Islet precursor cell (in vitro differentiated cells): ENCODE results near the gene CCSER2.
A peak's percentile ranks its signal among the peaks of the same experiment; 100 is the strongest.

Experiments
- DNase-seq: peaks from one replicate; pipeline ENCODE4 v3.0.0-alpha.2; 2018

The CCSER2 gene

DNA sequence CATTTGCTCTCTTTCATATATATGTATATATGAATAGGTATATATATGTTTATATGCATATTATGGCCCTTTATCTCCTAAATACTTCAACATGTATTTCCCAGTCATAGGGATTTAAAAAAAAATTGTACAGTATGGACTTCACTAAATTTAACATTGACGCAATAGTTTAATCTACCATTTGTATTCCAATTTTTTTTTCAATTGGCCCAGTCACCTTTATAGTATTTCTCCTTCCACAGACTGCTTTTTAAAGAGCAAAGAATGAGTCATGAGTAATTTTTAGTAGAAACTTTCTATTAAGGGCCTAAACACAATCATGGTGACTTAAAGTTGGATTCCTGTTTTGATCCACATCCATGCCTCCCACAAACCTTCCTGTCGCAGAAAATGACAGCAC, 20.5 kb downstream of the CCSER2 start:
- no peak for DNase-seq

GRCh38 chr10:84352251-84352842, 24.0 kb downstream of the CCSER2 start:
- peak; percentile 77 for DNase-seq

- DNase-seq, result no peak
These were observed 24.8 kb downstream of the CCSER2 start for GRCh38 chr10:84353052-84353803.

DNA sequence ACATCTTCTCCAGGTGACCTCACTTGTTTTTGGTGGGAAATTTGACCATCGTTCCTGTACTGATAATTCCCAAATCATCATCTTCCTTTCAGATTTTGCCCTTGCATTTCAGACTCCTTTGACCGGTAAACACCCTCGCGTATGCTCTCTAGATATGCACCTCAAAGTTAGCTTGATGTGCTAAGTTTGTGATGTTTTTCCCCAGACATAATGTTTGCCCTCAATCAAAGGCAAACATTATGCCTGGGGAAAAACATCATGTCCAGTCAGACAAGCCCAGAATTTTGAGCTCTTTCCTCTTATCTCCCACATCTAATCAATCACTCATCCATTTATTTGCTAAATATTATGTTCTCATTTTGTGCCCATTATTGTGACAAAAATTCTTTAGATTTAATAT, 26.2 kb downstream of the CCSER2 start:
- DNase-seq, result no peak

DNA sequence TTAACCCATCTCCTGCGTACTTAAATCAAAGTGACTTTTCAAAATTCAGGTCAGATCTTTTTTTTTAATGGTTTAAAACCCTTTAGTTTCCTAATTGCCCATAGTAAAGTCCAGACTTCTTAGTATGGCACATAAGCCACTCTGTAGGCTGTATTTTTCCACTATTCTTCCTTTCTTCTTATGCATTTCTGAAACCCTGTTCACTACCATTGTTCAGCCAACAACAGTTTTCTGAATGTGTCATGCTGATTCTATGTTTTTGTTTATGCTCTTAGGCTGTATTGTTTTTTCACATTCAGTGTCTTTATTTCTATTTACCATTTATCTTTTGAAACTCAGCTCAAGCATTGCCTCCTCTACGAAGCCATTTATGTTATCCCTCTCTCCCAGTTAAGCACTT, 26.7 kb downstream of the CCSER2 start:
- DNase-seq, result no peak

GRCh38 chr10:84356928-84357327, 28.5 kb downstream of the CCSER2 start:
- DNase-seq, result no peak

DNA sequence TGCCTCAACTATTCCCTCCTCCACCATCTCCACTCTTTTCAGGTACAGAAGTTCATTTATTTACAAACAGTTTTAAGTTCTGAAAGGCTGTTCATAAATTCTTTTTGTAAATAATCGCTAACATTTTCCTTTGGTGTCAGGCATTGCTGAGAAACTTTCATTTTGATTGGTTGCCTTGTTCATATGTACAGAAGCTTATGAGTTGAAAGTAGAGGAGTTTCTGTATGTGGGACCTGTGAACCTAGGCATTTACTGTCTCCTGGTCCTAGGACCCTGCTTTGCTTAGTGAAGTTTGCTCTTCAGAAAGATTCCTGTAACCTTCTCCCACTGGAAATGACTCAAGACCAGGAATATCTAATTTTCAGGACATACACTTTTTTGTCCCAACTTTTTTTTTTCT, 30.4 kb downstream of the CCSER2 start:
- no peak for DNase-seq

DNA sequence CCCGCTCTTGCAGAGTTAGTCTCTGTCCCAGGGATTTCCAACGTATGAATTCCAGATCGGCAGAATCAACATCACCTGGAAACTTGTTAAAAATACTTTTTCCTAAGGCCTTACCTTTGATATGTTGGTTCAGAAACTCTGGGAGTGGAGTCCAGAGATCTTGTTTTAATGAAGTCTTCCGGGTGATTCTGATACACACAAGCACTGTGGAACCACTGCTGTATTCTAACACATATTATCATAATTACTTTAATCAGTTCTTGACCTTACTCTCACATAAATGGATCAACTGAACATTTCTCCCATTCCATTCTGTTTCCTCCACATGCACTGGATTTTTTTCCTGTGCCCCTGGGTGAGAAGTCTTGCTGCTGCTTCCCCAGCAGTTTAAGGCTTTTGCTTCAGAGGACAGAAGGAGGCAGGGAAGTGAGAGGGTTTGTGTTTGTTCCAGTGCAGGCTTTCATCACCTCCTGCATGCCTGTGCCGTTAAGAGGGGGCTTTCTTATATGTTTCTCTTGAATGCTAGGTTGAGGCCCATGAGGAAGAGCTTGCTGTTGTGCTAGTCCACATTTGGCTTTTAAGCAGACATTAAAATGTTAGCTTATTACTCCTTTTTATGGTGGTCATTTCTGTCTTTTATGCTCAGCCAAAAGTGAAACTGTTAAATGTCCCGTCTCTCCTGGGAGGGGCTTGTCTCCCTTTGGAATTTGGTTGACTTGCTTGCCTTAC, 32.4 kb downstream of the CCSER2 start:
- DNase-seq, result no peak

DNA sequence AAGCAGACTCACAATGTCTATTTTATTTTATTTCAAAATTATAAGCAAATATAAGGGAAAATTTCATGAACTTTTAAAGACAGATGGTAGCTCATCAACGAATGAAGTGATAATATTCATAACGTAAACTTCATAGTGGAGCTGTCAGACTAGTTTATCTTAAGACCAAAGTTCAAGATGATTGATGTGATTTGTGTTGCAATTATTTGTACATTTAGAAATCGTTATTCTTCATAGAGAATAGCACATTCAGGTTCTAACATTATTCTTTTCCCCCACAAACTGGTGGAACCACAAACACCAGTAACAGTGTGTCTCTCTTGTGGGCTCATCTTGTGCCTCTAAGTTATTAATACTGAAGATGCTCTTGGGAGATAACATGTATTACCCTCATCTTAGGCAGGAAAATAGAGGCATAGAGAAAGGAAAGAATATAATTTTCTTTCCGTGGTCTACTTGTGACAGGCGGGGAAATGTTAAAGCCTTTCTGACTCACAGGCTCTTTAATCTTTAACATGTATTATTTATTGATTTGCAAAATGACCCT, 37.0 kb downstream of the CCSER2 start:
- no peak for DNase-seq

- DNase-seq, result no peak
These were observed 37.7 kb downstream of the CCSER2 start for GRCh38 chr10:84366041-84366440.

DNA sequence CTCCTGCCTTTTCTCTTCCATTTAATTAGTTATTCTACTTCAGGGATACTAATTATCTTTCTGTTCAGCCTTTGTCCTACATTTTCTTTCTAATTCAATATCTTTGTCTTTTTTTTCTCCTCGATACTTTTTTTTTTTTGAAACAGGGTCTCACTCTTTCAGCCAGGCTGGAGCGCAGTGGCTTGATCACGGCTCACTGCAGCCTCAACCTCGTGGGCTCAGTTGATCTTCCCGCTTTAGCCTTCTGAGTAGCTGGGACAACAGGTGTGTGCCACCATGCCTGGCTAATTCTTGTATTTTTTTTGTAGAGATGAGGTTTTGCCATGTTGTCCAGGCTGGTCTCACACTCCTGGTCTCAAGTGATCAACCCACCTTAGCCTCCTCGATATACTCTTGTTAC, 38.9 kb downstream of the CCSER2 start:
- DNase-seq, result no peak

GRCh38 chr10:84368828-84369227, 40.4 kb downstream of the CCSER2 start:
- no peak for DNase-seq

GRCh38 chr10:84370283-84370682, 41.9 kb downstream of the CCSER2 start:
- no peak for DNase-seq

- DNase-seq, result no peak
These were observed 43.6 kb downstream of the CCSER2 start for GRCh38 chr10:84371944-84372343.

DNA sequence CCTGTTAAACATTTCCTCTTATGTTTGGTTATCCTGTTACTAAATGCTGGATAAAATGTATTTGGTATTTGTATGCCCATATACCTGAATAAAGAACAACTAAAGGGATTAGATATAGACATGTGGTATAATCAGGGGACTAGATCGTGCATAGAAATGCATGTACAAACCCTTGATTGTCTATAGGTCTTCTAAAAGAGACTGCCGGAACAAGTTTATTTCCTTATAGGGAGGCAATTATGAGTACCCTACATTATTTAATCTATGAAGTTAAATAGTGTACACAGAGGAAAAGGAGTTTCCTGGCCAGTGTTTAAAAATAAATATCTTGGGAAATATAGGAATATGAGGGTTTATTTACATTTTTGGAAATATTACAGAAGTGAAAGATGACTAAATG, 44.6 kb downstream of the CCSER2 start:
- no peak for DNase-seq

- DNase-seq, result no peak
These were observed 46.1 kb downstream of the CCSER2 start for GRCh38 chr10:84374455-84374854.

DNA sequence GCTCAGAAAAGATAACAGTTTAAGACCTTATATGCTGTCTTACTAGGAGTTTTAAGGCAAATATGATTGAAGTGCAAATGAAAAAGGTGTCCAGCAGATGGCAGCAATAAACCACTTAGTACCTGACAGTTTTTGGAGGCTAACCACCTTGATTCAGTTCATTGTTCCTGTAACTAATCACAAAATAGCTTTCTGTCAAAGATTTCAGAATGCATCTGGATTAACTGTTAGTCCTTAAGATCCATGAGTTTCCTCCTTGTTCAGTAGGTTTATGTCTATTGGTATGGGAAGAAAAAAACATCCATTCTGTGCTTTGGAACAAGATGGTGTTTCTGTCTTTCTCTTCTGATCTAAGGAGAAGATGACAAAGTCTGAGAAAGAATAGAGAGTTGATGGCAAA, 46.6 kb downstream of the CCSER2 start:
- no peak for DNase-seq

DNA sequence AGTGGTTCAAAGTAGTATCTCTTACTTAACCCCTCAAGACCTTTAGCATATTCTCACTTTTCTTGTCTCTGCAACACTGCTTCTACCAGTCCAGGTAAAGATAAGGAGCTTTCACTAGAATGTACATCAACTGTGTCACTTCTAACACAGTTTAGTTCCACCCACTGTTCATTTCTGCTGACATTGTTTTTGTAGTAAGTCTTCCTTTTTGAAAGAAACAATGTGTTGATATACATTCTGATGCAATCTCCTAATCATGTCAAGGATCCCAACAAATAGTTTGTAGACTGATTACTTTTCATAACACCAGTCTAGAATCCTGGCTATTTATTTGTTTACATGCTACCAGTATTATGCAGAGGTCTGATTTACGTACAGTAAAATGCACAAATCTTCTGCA, 47.5 kb downstream of the CCSER2 start:
- no peak for DNase-seq

GRCh38 chr10:84388148-84388547, 59.8 kb downstream of the CCSER2 start:
- DNase-seq, result no peak

DNA sequence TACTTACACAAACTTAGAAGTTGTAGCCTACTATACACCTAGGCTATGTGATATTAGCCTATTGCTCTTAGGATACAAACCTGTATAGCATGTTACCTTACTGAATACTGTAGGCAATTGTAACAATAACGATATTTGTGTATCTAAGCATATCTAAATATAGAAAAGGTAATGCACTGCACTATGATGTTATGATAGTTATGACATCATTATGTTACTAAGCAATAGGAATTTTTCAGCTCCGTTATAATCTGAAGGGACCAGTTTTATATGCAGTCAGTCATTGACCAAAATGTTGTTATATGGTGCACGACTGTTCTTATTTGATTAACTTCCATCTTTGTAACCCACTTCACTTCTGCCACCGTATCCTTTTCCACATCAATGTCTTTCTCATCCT, 62.0 kb downstream of the CCSER2 start:
- no peak for DNase-seq

DNA sequence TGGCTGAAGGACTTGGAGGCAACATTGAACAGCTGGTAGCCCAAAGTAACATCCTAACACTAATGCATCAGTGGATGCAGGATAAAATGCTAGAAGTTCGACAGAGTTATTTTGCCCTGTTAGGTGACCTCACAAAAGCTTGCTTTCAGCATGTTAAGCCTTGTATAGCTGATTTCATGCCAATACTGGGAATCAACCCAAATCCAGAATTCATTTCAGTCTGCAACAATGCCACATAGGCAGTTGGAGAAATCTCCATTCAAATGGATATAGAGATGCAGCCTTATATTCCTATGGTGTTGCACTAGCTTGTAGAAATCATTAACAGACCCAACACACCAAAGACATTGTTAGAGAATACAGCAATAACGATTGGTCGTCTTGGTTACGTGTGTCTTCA, 62.9 kb downstream of the CCSER2 start:
- DNase-seq, result no peak

DNA sequence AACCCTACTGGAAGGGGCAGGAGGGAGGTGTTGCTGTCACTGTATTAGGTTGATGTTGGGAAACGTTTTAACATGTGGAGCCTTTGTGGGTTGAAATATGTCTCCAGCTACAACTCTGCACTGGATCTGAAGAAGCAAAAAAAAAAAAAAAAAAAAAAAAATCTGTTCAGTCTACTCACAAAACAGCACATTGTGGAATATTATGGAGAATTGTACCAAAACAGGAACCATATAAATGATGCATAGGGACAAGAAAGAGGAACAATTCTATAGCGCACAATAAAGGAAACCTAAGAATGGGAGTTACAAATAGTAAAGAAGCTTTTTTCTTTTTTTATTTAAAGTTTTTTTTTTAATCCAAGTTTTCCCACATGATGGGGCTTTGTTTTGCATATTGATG, 63.8 kb downstream of the CCSER2 start:
- DNase-seq, result no peak

- no peak for DNase-seq
These were observed 67.2 kb downstream of the CCSER2 start for GRCh38 chr10:84395581-84395980.

GRCh38 chr10:84397735-84398144, 69.4 kb downstream of the CCSER2 start:
- DNase-seq, result no peak
